ENCODE results near the gene COG6. TPM values are rescaled to one million over a fixed set of nuclear protein-coding genes. Genes with fewer than 3 reads are reported as not detected.
A peak's percentile ranks its signal among the peaks of the same experiment; 100 is the strongest.

Gene COG6
- total RNA-seq, 2 donors from 2014 or later, result 34.4 to 43.0 TPM

DNA sequence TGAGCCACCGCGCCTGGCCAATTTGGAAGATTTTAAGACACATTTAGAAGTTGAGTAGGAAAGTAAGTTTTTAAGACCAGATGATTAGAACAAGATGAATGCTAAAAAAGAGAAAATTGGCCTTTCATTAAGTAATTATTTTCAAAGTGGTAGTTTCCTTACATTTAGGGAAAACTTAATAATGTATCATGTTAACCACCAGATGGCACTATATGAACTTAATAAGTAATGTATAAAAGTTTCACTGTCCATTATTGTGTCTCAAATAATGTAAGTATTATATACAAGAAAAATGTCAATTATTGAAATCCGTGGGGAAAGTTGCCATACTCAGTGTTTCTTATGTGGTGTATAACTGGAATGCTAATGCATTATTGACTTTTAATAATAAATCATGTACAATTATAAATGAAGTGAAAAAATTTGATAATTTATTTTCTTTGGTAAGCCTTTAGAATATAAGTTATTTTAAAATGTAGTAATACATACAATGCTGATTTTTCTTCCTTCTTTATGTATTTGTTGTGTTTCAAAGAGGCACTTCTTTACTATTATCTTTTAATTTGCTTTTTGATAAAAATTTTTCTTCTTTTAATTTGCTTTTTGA lies 29.2 kb downstream of the COG6 start:
- H3K9me3 Mint-ChIP-seq, result peaks cover 10% of the 10 kb centered on the region
- no peaks in the 10 kb centered on the region for H3K4me1 Mint-ChIP-seq
- no peak for DNase-seq
- Histone ChIP-seq H3K9ac (ENCODE audit: extremely low read depth, low read length, poor library complexity, severe bottlenecking) (no peak overlapping the region), H3K9me3 (ENCODE audit: control insufficient read depth, low read length) (peaks cover 15% of the 10 kb centered on the region), H3K27ac (ENCODE audit: low read depth, low read length) (no peak overlapping the region), H3K27me3 (ENCODE audit: control insufficient read depth, insufficient read depth, low read length, poor library complexity, severe bottlenecking) (no peaks in the 10 kb centered on the region), H3K4me1 (ENCODE audit: control insufficient read depth, insufficient read depth, low read length) (no peaks in the 10 kb centered on the region), H3K36me3 (ENCODE audit: control insufficient read depth, insufficient read depth, low read length) (peaks cover 38% of the 10 kb centered on the region), H3K4me3 (ENCODE audit: low read length) (no peak overlapping the region)
- TF ChIP-seq, protein P1, sequence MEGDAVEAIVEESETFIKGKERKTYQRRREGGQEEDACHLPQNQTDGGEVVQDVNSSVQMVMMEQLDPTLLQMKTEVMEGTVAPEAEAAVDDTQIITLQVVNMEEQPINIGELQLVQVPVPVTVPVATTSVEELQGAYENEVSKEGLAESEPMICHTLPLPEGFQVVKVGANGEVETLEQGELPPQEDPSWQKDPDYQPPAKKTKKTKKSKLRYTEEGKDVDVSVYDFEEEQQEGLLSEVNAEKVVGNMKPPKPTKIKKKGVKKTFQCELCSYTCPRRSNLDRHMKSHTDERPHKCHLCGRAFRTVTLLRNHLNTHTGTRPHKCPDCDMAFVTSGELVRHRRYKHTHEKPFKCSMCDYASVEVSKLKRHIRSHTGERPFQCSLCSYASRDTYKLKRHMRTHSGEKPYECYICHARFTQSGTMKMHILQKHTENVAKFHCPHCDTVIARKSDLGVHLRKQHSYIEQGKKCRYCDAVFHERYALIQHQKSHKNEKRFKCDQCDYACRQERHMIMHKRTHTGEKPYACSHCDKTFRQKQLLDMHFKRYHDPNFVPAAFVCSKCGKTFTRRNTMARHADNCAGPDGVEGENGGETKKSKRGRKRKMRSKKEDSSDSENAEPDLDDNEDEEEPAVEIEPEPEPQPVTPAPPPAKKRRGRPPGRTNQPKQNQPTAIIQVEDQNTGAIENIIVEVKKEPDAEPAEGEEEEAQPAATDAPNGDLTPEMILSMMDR (conservative IDR thresholded peaks at IDR 0.05), result peak; percentile 68
- WGBS, 2 experiments (ENCODE audit: insufficient coverage in 1 of 2, insufficient read length in 1 of 2), result 95 to 100% methylated on average over 2 of the region's 3 CpGs
- H3K27ac Mint-ChIP-seq, result no peak overlapping the region
- no peaks in the 10 kb centered on the region for H3K27me3 Mint-ChIP-seq (ENCODE audit: insufficient read depth)
- peaks cover 19% of the 10 kb centered on the region for H3K36me3 Mint-ChIP-seq (ENCODE audit: low read depth)
- H3K4me3 Mint-ChIP-seq, result no peak overlapping the region

GRCh38 chr13:39685652-39686051 lies 30.2 kb downstream of the COG6 start:
- H3K4me1 Mint-ChIP-seq, result no peaks in the 10 kb centered on the region
- peaks cover 13% of the 10 kb centered on the region for H3K36me3 Mint-ChIP-seq (ENCODE audit: low read depth)
- DNase-seq, result no peak

GRCh38 chr13:39688278-39688677 lies 32.8 kb downstream of the COG6 start:
- Histone ChIP-seq H3K4me1 (ENCODE audit: control insufficient read depth, insufficient read depth, low read length) (no peaks in the 10 kb centered on the region), H3K36me3 (ENCODE audit: control insufficient read depth, insufficient read depth, low read length) (peaks cover 8% of the 10 kb centered on the region), H3K9me3 (ENCODE audit: control insufficient read depth, low read length) (no peaks in the 10 kb centered on the region), H3K27ac (ENCODE audit: low read depth, low read length) (no peak overlapping the region), H3K9ac (ENCODE audit: extremely low read depth, low read length, poor library complexity, severe bottlenecking) (no peak overlapping the region), H3K27me3 (ENCODE audit: control insufficient read depth, insufficient read depth, low read length, poor library complexity, severe bottlenecking) (no peaks in the 10 kb centered on the region), H3K4me3 (ENCODE audit: low read length) (no peak overlapping the region)
- Mint-ChIP-seq H3K36me3 (ENCODE audit: low read depth) (peaks cover 3% of the 10 kb centered on the region), H3K27me3 (ENCODE audit: insufficient read depth) (no peaks in the 10 kb centered on the region), H3K9me3 (peaks cover 2% of the 10 kb centered on the region), H3K27ac (no peak overlapping the region), H3K4me3 (no peak overlapping the region), H3K4me1 (no peaks in the 10 kb centered on the region)
- WGBS, 2 experiments (ENCODE audit: insufficient coverage in 1 of 2, insufficient read length in 1 of 2), result 88 to 100% methylated on average over 1 to 3 of the region's 3 CpGs
- no peak for DNase-seq
- TF ChIP-seq, protein P1 (conservative IDR thresholded peaks at IDR 0.05), result no peak

More at GRCh38 chr13:39685652-39686051, 30.2 kb downstream of the COG6 start:
- Histone ChIP-seq H3K9ac (ENCODE audit: extremely low read depth, low read length, poor library complexity, severe bottlenecking) (no peak overlapping the region), H3K4me3 (ENCODE audit: low read length) (no peak overlapping the region), H3K27me3 (ENCODE audit: control insufficient read depth, insufficient read depth, low read length, poor library complexity, severe bottlenecking) (no peaks in the 10 kb centered on the region), H3K4me1 (ENCODE audit: control insufficient read depth, insufficient read depth, low read length) (no peaks in the 10 kb centered on the region), H3K9me3 (ENCODE audit: control insufficient read depth, low read length) (peaks cover 8% of the 10 kb centered on the region), H3K27ac (ENCODE audit: low read depth, low read length) (no peak overlapping the region), H3K36me3 (ENCODE audit: control insufficient read depth, insufficient read depth, low read length) (peaks cover 28% of the 10 kb centered on the region)
- no peaks in the 10 kb centered on the region for H3K27me3 Mint-ChIP-seq (ENCODE audit: insufficient read depth)
- H3K9me3 Mint-ChIP-seq, result peaks cover 7% of the 10 kb centered on the region
- H3K4me3 Mint-ChIP-seq, result no peak overlapping the region
- 80 to 100% methylated on average over 1 of the region's 1 CpG for WGBS, 2 experiments (ENCODE audit: insufficient coverage in 1 of 2, insufficient read length in 1 of 2)
- no peak overlapping the region for H3K27ac Mint-ChIP-seq
- TF ChIP-seq, protein P1 (conservative IDR thresholded peaks at IDR 0.05), result no peak

All from endodermal cell (in vitro differentiated cells).